Measurements from ENCODE around the gene RFX1.

- TF ChIP-seq CTCF (optimal IDR thresholded peaks at IDR 0.05 in 1 of 3, IDR thresholded peaks at IDR 0.05 in 1 of 3, conservative IDR thresholded peaks at IDR 0.05 in 1 of 3; ENCODE audit: extremely low read depth in 1 of 3, insufficient read depth in 2 of 3, low read length in 3 of 3) (no peak), EZH2 (IDR thresholded peaks at IDR 0.05; ENCODE audit: low read length) (no peak)
These were observed 30.2 kb downstream of the RFX1 start for GRCh38 chr19:13975870-13976269.
